ENCODE measurements around the gene IGSF9. TPM values are rescaled to one million over a fixed set of nuclear protein-coding genes. Genes with fewer than 3 reads are reported as not detected.

IGSF9 gene
- total and polyA plus RNA-seq, 2 experiments from 2014 or later, result 10.3 to 27.6 TPM

- TF ChIP-seq REST (IDR thresholded peaks at IDR 0.05; ENCODE audit: unreplicated experiment) (no peak), POLR2AphosphoS5 (IDR thresholded peaks at IDR 0.05; ENCODE audit: low read depth) (no peak)
These were observed 16.0 kb downstream of the IGSF9 start (continued) for GRCh38 chr1:159929155-159930051.

GRCh38 chr1:159928491-159929050 is 16.8 kb downstream of the IGSF9 start:
- H3K4me3 Mint-ChIP-seq, result no peak overlapping the region
- no peaks in the 10 kb centered on the region; the same call in 1 of the 3 replicates for H3K9me3 Mint-ChIP-seq
- Histone ChIP-seq H3K79me2 (replicated peaks; ENCODE audit: insufficient read depth) (no peaks in the 10 kb centered on the region), H3F3A (replicated peaks; ENCODE audit: low read depth) (no peaks in the 10 kb centered on the region; the same call in 1 of the 2 replicates), H4K20me1 (replicated peaks; ENCODE audit: insufficient read depth) (no peaks in the 10 kb centered on the region; the same call in 1 of the 2 replicates), H3K4me1 (ENCODE audit: insufficient read depth) (peaks cover 6% of the 10 kb centered on the region), H3K36me3 (ENCODE audit: insufficient read depth) (no peaks in the 10 kb centered on the region), H3K27ac (ENCODE audit: low read depth) (no peak overlapping the region), H3K4me3 (no peak overlapping the region), H2AFZ (no peak overlapping the region), H3K4me2 (no peak overlapping the region), H3K27me3 (ENCODE audit: insufficient read depth) (peaks cover 18% of the 10 kb centered on the region), H3K9me2 (ENCODE audit: insufficient read depth) (no peaks in the 10 kb centered on the region)
- peaks cover 38% of the 10 kb centered on the region for H3K36me3 Mint-ChIP-seq (ENCODE audit: low read depth)
- peaks cover 20% of the 10 kb centered on the region for H3K27me3 Mint-ChIP-seq (ENCODE audit: insufficient read depth, low read depth, poor library complexity)
- DNase-seq (ENCODE audit: low spot score), result no peak
- peaks cover 23% of the 10 kb centered on the region for H3K4me1 Mint-ChIP-seq
- H3K27ac Mint-ChIP-seq, result no peak overlapping the region
- no peak for ATAC-seq
- TF ChIP-seq CREB1 (CRISPR knock-in tag; IDR thresholded peaks at IDR 0.05; ENCODE audit: low read depth) (no peak), JUNB (IDR thresholded peaks at IDR 0.05; ENCODE audit: unreplicated experiment) (no peak), ZNF462 (CRISPR knock-in tag; IDR thresholded peaks at IDR 0.05) (no peak), ETS1 (IDR thresholded peaks at IDR 0.05) (no peak), POLR2AphosphoS5 (IDR thresholded peaks at IDR 0.05; ENCODE audit: low read depth) (no peak), ZNF114 (CRISPR knock-in tag; IDR thresholded peaks at IDR 0.05) (no peak), EZH2phosphoT487 (IDR thresholded peaks at IDR 0.05; ENCODE audit: unreplicated experiment) (no peak), NANOG (IDR thresholded peaks at IDR 0.05; ENCODE audit: borderline replicate concordance) (no peak)
